ENCODE results near the gene CAMK1D. TPM values are rescaled to one million over a fixed set of nuclear protein-coding genes. Genes with fewer than 3 reads are reported as not detected.

The CAMK1D gene
- polyA plus RNA-seq, 1 donor (not counting 4 experiments of a cell fraction or from before 2014, with no cell fraction given): 0.76 TPM

DNA sequence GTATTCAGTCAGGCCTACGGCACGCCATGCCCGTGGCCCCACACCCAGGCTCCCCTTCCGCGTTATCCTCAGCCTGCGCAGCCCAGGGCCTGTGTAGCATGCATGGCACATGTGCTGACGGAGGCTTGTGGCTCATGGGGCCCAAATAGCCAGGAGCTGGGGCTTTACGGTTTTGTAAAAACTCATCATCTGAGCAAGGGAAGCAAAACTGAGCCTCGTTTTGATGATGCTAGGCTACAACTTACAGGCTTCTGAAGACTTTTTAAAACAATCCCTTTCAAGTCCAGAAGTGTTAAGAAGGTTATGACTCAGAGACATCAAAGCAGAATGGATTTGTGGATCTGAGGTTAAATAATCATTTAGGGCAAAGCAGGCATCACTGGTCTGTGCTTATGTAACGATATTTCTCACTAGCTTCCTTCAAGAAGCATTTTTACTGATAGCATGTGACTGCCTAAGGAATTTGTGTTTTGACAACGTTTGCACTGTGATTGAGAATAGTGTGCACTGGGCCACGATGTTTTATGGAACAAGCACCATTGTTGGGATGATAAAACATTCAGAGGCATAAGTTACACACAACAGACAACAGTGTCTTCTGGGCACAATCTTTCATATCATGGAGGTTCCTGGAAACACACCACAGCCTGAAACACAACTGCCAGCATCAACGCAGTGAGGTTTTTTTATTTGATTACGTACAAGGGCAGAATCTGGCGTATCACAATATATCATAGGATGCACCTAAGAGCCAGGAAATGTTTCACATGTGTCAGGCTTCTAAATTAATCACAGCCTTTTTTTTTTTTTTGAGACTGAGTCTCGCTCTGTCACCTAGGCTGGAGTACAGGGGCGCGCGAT is 377.9 kb downstream of the CAMK1D start:
- Histone ChIP-seq H3K9me3 (ENCODE audit: control insufficient read depth, low read depth, low read length) (no peaks in the 10 kb centered on the region), H3K4me3 (ENCODE audit: control insufficient read depth in 2 of 3, extremely low read depth in 1 of 3, insufficient read depth in 2 of 3, low read depth in 1 of 3, low read length in 3 of 3) (no peak overlapping the region), H3K4me2 (ENCODE audit: control insufficient read depth, extremely low read depth, insufficient read depth, low read depth, low read length) (no peak overlapping the region), H2AFZ (ENCODE audit: control insufficient read depth, low read length) (no peak overlapping the region), H3K27me3 (ENCODE audit: control insufficient read depth, extremely low read depth, insufficient read depth, low read length) (no peaks in the 10 kb centered on the region), H4K20me1 (ENCODE audit: control insufficient read depth, extremely low read depth, insufficient read depth, low read length) (no peaks in the 10 kb centered on the region), H3K36me3 (ENCODE audit: control insufficient read depth in 2 of 2, extremely low read depth in 1 of 2, insufficient read depth in 2 of 2, low read length in 2 of 2) (no peaks in the 10 kb centered on the region), H3K79me2 (ENCODE audit: control insufficient read depth, insufficient read depth, low read length) (no peaks in the 10 kb centered on the region), H3K9ac (ENCODE audit: control insufficient read depth, extremely low read depth, insufficient read depth, low read length) (no peak overlapping the region), H3K9me1 (ENCODE audit: control insufficient read depth, extremely low read depth, insufficient read depth, low read length) (no peaks in the 10 kb centered on the region), H3K27ac (ENCODE audit: control insufficient read depth, insufficient read depth, low read length) (no peak overlapping the region), H3K4me1 (ENCODE audit: control insufficient read depth, extremely low read depth, insufficient read depth, low read length) (peaks cover 5% of the 10 kb centered on the region)
- no peak for DNase-seq (ENCODE audit: low read depth, low spot score)
- dilution Hi-C loops (cut with MboI; ENCODE audit: extremely low pct_ligation_motif_present, low sequenced_read_pairs): no loop called here
- TF ChIP-seq, protein P1, sequence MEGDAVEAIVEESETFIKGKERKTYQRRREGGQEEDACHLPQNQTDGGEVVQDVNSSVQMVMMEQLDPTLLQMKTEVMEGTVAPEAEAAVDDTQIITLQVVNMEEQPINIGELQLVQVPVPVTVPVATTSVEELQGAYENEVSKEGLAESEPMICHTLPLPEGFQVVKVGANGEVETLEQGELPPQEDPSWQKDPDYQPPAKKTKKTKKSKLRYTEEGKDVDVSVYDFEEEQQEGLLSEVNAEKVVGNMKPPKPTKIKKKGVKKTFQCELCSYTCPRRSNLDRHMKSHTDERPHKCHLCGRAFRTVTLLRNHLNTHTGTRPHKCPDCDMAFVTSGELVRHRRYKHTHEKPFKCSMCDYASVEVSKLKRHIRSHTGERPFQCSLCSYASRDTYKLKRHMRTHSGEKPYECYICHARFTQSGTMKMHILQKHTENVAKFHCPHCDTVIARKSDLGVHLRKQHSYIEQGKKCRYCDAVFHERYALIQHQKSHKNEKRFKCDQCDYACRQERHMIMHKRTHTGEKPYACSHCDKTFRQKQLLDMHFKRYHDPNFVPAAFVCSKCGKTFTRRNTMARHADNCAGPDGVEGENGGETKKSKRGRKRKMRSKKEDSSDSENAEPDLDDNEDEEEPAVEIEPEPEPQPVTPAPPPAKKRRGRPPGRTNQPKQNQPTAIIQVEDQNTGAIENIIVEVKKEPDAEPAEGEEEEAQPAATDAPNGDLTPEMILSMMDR (optimal IDR thresholded peaks at IDR 0.05 in 1 of 3, IDR thresholded peaks at IDR 0.05 in 1 of 3, conservative IDR thresholded peaks at IDR 0.05 in 1 of 3; ENCODE audit: extremely low read depth in 1 of 3, insufficient read depth in 2 of 3, low read length in 3 of 3): no peak
- FAIRE-seq: no peak

DNA sequence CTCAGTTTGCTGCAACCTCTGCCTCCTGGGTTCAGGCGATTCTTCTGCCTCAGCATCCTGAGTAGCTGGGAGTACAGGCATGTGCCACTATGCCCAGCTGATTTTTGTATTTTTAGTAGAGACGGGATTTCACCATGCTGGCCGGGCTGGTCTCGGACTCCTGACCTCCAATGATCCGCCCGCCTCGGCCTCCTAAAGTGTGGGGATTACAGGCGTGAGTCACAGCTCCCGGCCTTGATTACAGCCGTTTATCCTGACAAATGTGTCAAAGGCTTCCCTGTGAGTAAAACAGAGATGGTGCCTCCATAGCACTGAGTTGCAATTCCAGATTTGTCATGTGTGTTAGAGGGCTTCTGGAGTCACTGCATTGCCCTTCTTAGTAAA is 378.5 kb downstream of the CAMK1D start:
- no peak overlapping the region for H3K27ac ChIP-seq (ENCODE audit: control insufficient read depth, insufficient read depth, low read length)
- H3K4me3 ChIP-seq (ENCODE audit: control insufficient read depth in 2 of 3, extremely low read depth in 1 of 3, insufficient read depth in 2 of 3, low read depth in 1 of 3, low read length in 3 of 3): no peak overlapping the region
- dilution Hi-C loops (cut with MboI; ENCODE audit: extremely low pct_ligation_motif_present, low sequenced_read_pairs): no loop called here
- no peaks in the 10 kb centered on the region for H3K27me3 ChIP-seq (ENCODE audit: control insufficient read depth, extremely low read depth, insufficient read depth, low read length)
- H4K20me1 ChIP-seq (ENCODE audit: control insufficient read depth, extremely low read depth, insufficient read depth, low read length): no peaks in the 10 kb centered on the region
- H3K9me1 ChIP-seq (ENCODE audit: control insufficient read depth, extremely low read depth, insufficient read depth, low read length): no peaks in the 10 kb centered on the region
- no peaks in the 10 kb centered on the region for H3K79me2 ChIP-seq (ENCODE audit: control insufficient read depth, insufficient read depth, low read length)
- no peak overlapping the region for H3K9ac ChIP-seq (ENCODE audit: control insufficient read depth, extremely low read depth, insufficient read depth, low read length)
- H3K36me3 ChIP-seq (ENCODE audit: control insufficient read depth in 2 of 2, extremely low read depth in 1 of 2, insufficient read depth in 2 of 2, low read length in 2 of 2): no peaks in the 10 kb centered on the region
- H3K9me3 ChIP-seq (ENCODE audit: control insufficient read depth, low read depth, low read length): no peaks in the 10 kb centered on the region
- FAIRE-seq: no peak
- TF ChIP-seq, protein P1 (optimal IDR thresholded peaks at IDR 0.05 in 1 of 3, IDR thresholded peaks at IDR 0.05 in 1 of 3, conservative IDR thresholded peaks at IDR 0.05 in 1 of 3; ENCODE audit: extremely low read depth in 1 of 3, insufficient read depth in 2 of 3, low read length in 3 of 3): no peak
- no peak for TF ChIP-seq EZH2 (IDR thresholded peaks at IDR 0.05; ENCODE audit: low read length)
- H2AFZ ChIP-seq (ENCODE audit: control insufficient read depth, low read length): no peak overlapping the region
- H3K4me2 ChIP-seq (ENCODE audit: control insufficient read depth, extremely low read depth, insufficient read depth, low read depth, low read length): no peak overlapping the region
- no peak for DNase-seq (ENCODE audit: low read depth, low spot score)
- H3K4me1 ChIP-seq (ENCODE audit: control insufficient read depth, extremely low read depth, insufficient read depth, low read length): peaks cover 5% of the 10 kb centered on the region

All from keratinocyte (primary cell).